LHCN-M2 (cell line): Measurements from ENCODE around the gene CST8. TPM values are rescaled to one million over a fixed set of nuclear protein-coding genes. Genes with fewer than 3 reads are reported as not detected.
A peak's percentile ranks its signal among the peaks of the same experiment; 100 is the strongest.

ENCODE experiments used
- DNase-seq: peaks from one replicate; pipeline ENCODE4 v3.0.0-alpha.2; 2012; ENCODE audit warnings: low read depth
- total RNA-seq: library from RNA; depleted of rRNA; stranded (reverse); fragments of >200 nt; gene quantifications from 2 replicates; pipeline ENCODE4 v1.2.3, GENCODE V29; 2014; rRNA removed

Gene CST8
- total RNA-seq, 1 experiment from 2014 or later = not detected

DNA sequence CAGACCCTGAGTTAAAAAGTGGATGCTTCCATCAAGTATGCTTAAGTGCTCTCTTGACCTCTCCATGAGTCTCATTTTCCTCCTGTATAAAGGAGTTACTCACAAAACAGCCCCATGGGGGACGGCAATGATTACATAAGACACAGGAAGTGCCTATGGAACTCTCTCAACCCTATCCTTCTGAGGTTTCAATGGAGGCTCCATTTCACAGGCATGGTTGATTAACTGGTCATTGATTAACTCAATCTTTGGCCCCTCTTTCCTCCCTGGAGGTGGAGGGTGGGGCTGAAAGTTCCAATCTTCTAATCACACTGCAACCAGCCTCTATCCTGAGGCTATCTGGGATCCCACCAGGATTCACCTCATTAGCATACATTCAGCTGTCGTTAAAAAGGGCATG is 29.3 kb downstream of the CST8 start:
- no peak for DNase-seq

- DNase-seq = no peak
Measured at GRCh38 chr20:23524146-23524545, 33.2 kb downstream of the CST8 start.

- DNase-seq = no peak
Measured at GRCh38 chr20:23526850-23527249, 35.9 kb downstream of the CST8 start.

- peak; percentile 3 for DNase-seq
Measured at GRCh38 chr20:23528867-23529431, 38.0 kb downstream of the CST8 start.

DNA sequence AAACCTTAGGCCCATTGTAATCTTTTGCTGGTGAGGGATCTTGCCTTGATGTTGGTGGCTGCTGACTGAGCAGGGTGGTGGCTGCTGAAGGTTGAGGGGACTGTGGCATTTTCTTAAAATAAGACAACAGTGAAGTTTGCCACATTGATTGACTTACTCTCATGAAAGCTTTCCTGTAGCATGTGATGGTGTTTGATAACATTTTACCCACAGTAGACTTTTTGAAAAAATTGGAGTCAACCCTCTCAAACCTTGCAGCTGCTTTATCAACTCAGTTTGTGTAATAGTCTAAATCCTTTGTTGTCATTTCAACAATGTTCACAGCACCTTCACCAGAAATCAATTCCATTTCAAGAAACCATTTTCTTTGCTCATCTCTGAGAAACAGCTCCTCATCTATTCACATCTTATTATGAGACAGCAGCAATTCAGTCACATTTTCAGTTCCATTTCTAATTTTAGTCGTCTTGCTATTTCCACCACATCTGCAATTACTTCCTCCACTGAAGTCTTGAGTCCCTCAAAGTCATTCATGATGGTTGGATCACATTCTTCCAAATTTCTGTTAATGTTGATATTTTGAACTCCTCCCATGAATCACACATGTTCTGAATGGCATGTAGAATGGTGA is 40.1 kb downstream of the CST8 start:
- DNase-seq = no peak

DNA sequence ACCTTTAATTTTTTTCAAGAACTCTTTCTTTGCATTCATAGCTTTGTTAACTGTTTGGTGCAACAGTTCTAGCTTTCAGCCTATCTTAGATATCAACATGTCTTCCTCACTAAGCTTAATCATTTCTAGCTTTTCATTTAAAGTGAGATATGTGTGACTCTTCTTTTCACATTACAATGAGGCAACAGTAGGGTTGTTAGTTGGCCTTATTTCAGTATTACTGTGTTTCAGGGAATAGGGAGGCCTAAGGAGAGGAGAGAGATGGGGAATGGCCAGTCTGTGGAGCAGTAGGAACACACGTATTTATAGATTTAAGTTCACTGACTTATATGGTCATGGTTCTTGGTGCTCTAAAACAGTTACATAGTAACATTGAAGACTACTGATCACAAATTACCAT is 41.6 kb downstream of the CST8 start:
- DNase-seq = no peak

GRCh38 chr20:23533161-23533560 is 42.2 kb downstream of the CST8 start:
- no peak for DNase-seq

DNA sequence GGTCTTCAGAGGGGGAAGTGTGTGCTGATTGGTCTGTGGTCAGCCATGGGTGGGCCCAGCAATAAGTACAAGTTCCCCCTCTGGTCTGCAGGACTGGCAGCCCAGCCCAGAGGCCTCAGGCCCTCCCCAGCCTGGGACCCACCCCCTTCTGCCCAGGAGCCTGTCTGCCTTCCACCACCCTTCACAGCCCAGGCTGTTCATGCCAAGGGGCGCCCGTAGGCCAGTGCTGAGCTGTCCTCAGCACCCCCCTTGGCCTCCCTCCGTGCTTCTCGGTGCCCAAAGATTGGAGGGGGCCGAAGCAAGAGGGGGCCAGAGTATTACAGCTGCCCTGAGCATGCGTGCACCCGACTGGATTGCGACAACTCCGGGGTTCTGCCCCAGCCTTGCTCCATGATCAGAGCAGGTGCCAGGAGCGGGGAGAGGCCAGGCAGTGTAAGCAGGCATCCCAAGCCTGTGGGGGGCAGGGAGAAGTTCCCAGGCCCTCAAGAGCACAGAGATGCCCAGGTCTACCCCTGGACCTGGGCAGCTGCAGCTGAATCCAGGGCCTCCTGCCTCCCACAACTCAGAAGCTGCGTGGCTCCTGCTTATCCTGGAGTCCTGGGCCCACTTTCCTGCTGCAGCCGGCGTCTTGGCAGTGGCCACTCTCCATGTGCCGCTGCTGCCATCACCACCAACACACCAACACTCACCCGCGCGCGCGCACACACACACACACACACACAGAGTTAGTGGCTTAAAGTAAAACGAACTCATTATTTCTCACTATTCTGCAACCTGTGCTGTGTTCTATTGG is 44.1 kb downstream of the CST8 start:
- DNase-seq = no peak

GRCh38 chr20:23536328-23536974 is 45.5 kb downstream of the CST8 start:
- no peak for DNase-seq

- no peak for DNase-seq
Measured at GRCh38 chr20:23537030-23537429, 46.1 kb downstream of the CST8 start.

- no peak for DNase-seq
Measured at GRCh38 chr20:23540624-23541023, 49.7 kb downstream of the CST8 start.

GRCh38 chr20:23541330-23541729 is 50.4 kb downstream of the CST8 start:
- DNase-seq = no peak

DNA sequence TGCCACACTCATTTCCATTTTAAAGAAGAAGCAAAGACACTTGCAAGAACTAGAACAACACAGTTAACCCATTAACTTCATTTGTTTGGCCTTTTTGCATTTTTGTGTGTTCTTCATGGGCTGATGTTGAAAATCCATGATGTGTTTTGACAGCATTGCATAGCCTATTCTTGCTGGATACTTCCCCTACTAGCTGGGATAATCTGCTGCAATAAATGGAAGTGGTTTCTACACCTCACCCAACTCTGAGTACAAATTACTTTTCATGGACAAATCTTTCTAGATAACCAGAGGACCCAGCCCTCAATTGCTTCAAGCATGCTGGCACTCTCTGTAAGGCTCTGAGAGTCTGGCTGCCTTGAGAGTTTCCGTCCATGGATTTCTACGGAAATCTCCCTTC is 50.9 kb downstream of the CST8 start:
- DNase-seq = no peak

DNA sequence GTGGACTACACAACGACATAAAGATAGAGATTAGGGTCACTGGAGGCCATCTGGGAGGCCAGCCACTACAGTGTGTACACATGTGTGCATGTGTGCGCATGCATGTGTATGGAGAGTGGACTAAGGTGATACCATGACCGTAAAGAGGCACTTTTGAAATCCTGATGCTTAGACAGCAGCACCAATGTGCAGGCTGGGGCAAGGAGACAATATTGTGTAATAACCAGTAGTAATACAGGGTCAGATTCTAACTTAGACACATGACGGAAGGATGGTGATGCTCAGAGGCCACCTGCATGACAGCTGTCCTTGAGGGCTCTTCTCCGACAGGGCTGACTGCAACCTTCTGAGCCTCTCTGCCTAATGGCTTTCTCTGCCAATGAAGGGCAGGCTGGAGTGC is 51.9 kb downstream of the CST8 start:
- DNase-seq = no peak

GRCh38 chr20:23544133-23544532 is 53.2 kb downstream of the CST8 start:
- DNase-seq = no peak

Other genes starting within 250 kb of the CST8 start
- gene NXT1, start 140.3 kb upstream of the CST8 start, total RNA-seq = 54.2 and 73.4 TPM in 2 replicates
- gene GZF1, start 128.9 kb upstream of the CST8 start, total RNA-seq = 18.7 and 19.6 TPM in 2 replicates
- 12.8 and 14.2 TPM in 2 replicates for gene NAPB, start 69.6 kb upstream of the CST8 start, total RNA-seq
- not detected in 2 replicates for gene CSTL1, start 51.4 kb upstream of the CST8 start, total RNA-seq
- gene CST11, start 38.2 kb upstream of the CST8 start, total RNA-seq = not detected in 2 replicates
- not detected in 2 replicates for gene CST9L, start 77.4 kb downstream of the CST8 start, total RNA-seq
- not detected in 2 replicates for gene CST9, start 114.8 kb downstream of the CST8 start, total RNA-seq
- gene CST3, start 146.8 kb downstream of the CST8 start, total RNA-seq = 356 and 431 TPM in 2 replicates
- not detected in 2 replicates for gene CST4, start 197.9 kb downstream of the CST8 start, total RNA-seq